Fibroblast of the aortic adventitia (primary cell): ENCODE measurements around the gene RFX1. TPM values are rescaled to one million over a fixed set of nuclear protein-coding genes. Genes with fewer than 3 reads are reported as not detected.

ENCODE experiments used
- DNase-seq: peaks from one replicate; pipeline ENCODE4 v3.0.0-alpha.2; 2010; ENCODE audit warnings: low read depth
- H3K4me3 ChIP-seq: 2 replicates; pipeline ENCODE4 v1.5.1; 2011; ENCODE audit warnings: low read depth, mild to moderate bottlenecking, control low read depth, low read length, moderate library complexity
- total RNA-seq: library from RNA; depleted of rRNA; stranded (reverse); fragments of >200 nt; gene quantifications from 2 replicates; pipeline ENCODE4 v1.2.3, GENCODE V29; 2012; ENCODE audit warnings: low replicate concordance
- TF ChIP-seq, protein P1 (sequence below): IDR thresholded peaks from 2 replicates; pipeline ENCODE4 v1.5.1; 2011; ENCODE audit warnings: mild to moderate bottlenecking, low read length, control low read depth, inconsistent platforms; ENCODE audit not compliant: insufficient read depth

Gene RFX1
- total RNA-seq, 1 donor = 3.4 TPM

DNA sequence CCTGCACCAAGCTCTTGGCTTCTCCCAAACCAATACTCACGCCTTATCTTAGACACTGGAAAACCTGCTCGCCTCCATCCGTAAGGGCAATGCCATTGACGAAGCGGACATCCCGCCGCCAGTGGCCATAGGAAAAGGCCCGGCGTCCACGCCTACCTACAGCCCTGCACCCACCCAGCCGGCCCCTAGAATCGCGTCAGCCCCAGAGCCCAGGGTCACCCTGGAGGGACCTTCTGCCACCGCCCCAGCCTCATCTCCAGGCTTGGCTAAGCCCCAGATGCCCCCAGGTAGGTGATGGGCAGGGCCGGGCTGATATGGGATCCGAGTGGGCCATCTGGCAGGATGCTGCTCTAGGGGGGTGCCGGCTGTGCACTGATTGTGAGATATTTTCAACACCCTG, 92.8 kb downstream of the RFX1 start:
- DNase-seq = no peak
- TF ChIP-seq, protein P1, sequence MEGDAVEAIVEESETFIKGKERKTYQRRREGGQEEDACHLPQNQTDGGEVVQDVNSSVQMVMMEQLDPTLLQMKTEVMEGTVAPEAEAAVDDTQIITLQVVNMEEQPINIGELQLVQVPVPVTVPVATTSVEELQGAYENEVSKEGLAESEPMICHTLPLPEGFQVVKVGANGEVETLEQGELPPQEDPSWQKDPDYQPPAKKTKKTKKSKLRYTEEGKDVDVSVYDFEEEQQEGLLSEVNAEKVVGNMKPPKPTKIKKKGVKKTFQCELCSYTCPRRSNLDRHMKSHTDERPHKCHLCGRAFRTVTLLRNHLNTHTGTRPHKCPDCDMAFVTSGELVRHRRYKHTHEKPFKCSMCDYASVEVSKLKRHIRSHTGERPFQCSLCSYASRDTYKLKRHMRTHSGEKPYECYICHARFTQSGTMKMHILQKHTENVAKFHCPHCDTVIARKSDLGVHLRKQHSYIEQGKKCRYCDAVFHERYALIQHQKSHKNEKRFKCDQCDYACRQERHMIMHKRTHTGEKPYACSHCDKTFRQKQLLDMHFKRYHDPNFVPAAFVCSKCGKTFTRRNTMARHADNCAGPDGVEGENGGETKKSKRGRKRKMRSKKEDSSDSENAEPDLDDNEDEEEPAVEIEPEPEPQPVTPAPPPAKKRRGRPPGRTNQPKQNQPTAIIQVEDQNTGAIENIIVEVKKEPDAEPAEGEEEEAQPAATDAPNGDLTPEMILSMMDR = no peak
- no peak overlapping the region for H3K4me3 ChIP-seq

Other genes with a start within 250 kb of the RFX1 start
- 24.0 and 71.3 TPM in 2 replicates for gene MRI1, start 241.8 kb downstream of the RFX1 start, total RNA-seq
- 43.3 and 78.0 TPM in 2 replicates for gene C19orf53, start 231.9 kb downstream of the RFX1 start, total RNA-seq
- 0.57 and 6.7 TPM in 2 replicates for gene ZSWIM4, start 210.9 kb downstream of the RFX1 start, total RNA-seq
- 0.27 TPM in 1 of 2 replicates, not detected in the other for gene NANOS3, start 129.2 kb downstream of the RFX1 start, total RNA-seq
- 1.5 and 1.8 TPM in 2 replicates for gene BRME1, start 100.2 kb downstream of the RFX1 start, total RNA-seq
- gene CC2D1A, start 100.1 kb downstream of the RFX1 start, total RNA-seq = 12.5 and 16.6 TPM in 2 replicates
- gene PODNL1, start 67.9 kb downstream of the RFX1 start, total RNA-seq = 0.90 and 1.6 TPM in 2 replicates
- 8.3 and 12.7 TPM in 2 replicates for gene DCAF15, start 53.8 kb downstream of the RFX1 start, total RNA-seq
- not detected in 2 replicates for gene RLN3, start 21.8 kb upstream of the RFX1 start, total RNA-seq
- 0.63 and 0.82 TPM in 2 replicates for gene IL27RA, start 25.4 kb upstream of the RFX1 start, total RNA-seq
- 0.16 TPM in 1 of 2 replicates, not detected in the other for gene PALM3, start 55.8 kb upstream of the RFX1 start, total RNA-seq
- gene MISP3, start 66.5 kb upstream of the RFX1 start, total RNA-seq = 0.72 TPM in 1 of 2 replicates, not detected in the other
- gene C19orf67, start 79.5 kb upstream of the RFX1 start, total RNA-seq = 0.27 TPM in 1 of 2 replicates, not detected in the other
- 18.5 and 40.4 TPM in 2 replicates for gene SAMD1, start 84.4 kb upstream of the RFX1 start, total RNA-seq
- gene PRKACA, start 111.4 kb upstream of the RFX1 start, total RNA-seq = 13.8 and 44.0 TPM in 2 replicates
- gene ASF1B, start 130.3 kb upstream of the RFX1 start, total RNA-seq = 1.7 and 32.3 TPM in 2 replicates
- gene ADGRL1, start 199.8 kb upstream of the RFX1 start, total RNA-seq = 6.0 and 14.3 TPM in 2 replicates